ENCODE data around the gene SCGB2A2. TPM values are rescaled to one million over a fixed set of nuclear protein-coding genes. Genes with fewer than 3 reads are reported as not detected.

Gene SCGB2A2
- total and polyA plus RNA-seq, 2 experiments from 2014 or later = not detected

DNA sequence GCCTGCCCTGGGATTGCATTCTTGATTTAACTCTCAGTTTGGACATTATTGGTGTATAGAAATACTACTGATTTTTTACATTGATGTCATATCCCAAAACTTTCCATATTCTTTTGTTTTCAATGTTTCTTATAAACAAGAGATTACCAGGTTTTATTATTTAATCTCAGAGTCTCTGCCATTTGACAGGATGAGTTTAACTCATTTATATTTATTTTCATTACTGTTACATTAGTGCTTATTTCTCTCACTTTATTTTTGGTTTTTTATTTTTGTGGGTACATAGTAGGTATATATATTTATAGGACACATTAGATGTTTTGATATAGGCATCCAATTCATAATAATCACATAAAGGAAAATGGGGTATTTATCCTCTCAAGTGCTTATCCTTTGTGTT is 38.0 kb downstream of the SCGB2A2 start:
- no peak overlapping the region for H2AFZ ChIP-seq
- H3K79me2 ChIP-seq (replicated peaks; ENCODE audit: insufficient read depth) = no peaks in the 10 kb centered on the region
- no peaks in the 10 kb centered on the region for H3K27me3 ChIP-seq (ENCODE audit: insufficient read depth)
- Mint-ChIP-seq H3K36me3 (ENCODE audit: low read depth) (no peaks in the 10 kb centered on the region), H3K27me3 (ENCODE audit: insufficient read depth, low read depth, poor library complexity) (peaks cover 4% of the 10 kb centered on the region), H3K9me3 (peaks cover 11% of the 10 kb centered on the region), H3K4me1 (no peaks in the 10 kb centered on the region), H3K4me3 (no peak overlapping the region), H3K27ac (no peak overlapping the region)
- DNase-seq (ENCODE audit: low spot score) (no peak), ATAC-seq (no peak)
- TF ChIP-seq CREB1 (CRISPR knock-in tag; IDR thresholded peaks at IDR 0.05; ENCODE audit: low read depth) = no peak
- TF ChIP-seq EZH2 (IDR thresholded peaks at IDR 0.05; ENCODE audit: low read depth, unreplicated experiment) = no peak
- TF ChIP-seq NANOG (IDR thresholded peaks at IDR 0.05; ENCODE audit: borderline replicate concordance) = no peak
- TF ChIP-seq CTCF (conservative IDR thresholded peaks at IDR 0.05; ENCODE audit: low read depth in 2 of 2) = no peak
- TF ChIP-seq, protein P1, sequence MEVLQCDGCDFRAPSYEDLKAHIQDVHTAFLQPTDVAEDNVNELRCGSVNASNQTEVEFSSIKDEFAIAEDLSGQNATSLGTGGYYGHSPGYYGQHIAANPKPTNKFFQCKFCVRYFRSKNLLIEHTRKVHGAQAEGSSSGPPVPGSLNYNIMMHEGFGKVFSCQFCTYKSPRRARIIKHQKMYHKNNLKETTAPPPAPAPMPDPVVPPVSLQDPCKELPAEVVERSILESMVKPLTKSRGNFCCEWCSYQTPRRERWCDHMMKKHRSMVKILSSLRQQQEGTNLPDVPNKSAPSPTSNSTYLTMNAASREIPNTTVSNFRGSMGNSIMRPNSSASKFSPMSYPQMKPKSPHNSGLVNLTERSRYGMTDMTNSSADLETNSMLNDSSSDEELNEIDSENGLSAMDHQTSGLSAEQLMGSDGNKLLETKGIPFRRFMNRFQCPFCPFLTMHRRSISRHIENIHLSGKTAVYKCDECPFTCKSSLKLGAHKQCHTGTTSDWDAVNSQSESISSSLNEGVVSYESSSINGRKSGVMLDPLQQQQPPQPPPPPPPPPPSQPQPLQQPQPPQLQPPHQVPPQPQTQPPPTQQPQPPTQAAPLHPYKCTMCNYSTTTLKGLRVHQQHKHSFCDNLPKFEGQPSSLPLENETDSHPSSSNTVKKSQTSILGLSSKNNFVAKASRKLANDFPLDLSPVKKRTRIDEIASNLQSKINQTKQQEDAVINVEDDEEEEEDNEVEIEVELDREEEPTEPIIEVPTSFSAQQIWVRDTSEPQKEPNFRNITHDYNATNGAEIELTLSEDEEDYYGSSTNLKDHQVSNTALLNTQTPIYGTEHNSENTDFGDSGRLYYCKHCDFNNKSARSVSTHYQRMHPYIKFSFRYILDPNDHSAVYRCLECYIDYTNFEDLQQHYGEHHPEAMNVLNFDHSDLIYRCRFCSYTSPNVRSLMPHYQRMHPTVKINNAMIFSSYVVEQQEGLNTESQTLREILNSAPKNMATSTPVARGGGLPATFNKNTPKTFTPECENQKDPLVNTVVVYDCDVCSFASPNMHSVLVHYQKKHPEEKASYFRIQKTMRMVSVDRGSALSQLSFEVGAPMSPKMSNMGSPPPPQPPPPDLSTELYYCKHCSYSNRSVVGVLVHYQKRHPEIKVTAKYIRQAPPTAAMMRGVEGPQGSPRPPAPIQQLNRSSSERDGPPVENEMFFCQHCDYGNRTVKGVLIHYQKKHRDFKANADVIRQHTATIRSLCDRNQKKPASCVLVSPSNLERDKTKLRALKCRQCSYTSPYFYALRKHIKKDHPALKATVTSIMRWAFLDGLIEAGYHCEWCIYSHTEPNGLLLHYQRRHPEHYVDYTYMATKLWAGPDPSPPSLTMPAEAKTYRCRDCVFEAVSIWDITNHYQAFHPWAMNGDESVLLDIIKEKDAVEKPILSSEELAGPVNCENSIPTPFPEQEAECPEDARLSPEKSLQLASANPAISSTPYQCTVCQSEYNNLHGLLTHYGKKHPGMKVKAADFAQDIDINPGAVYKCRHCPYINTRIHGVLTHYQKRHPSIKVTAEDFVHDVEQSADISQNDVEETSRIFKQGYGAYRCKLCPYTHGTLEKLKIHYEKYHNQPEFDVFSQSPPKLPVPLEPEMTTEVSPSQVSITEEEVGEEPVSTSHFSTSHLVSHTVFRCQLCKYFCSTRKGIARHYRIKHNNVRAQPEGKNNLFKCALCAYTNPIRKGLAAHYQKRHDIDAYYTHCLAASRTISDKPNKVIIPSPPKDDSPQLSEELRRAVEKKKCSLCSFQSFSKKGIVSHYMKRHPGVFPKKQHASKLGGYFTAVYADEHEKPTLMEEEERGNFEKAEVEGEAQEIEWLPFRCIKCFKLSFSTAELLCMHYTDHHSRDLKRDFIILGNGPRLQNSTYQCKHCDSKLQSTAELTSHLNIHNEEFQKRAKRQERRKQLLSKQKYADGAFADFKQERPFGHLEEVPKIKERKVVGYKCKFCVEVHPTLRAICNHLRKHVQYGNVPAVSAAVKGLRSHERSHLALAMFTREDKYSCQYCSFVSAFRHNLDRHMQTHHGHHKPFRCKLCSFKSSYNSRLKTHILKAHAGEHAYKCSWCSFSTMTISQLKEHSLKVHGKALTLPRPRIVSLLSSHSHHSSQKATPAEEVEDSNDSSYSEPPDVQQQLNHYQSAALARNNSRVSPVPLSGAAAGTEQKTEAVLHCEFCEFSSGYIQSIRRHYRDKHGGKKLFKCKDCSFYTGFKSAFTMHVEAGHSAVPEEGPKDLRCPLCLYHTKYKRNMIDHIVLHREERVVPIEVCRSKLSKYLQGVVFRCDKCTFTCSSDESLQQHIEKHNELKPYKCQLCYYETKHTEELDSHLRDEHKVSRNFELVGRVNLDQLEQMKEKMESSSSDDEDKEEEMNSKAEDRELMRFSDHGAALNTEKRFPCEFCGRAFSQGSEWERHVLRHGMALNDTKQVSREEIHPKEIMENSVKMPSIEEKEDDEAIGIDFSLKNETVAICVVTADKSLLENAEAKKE (CRISPR knock-in tag; IDR thresholded peaks at IDR 0.05) = no peak
- TF ChIP-seq EZH2phosphoT487 (IDR thresholded peaks at IDR 0.05; ENCODE audit: unreplicated experiment) = no peak
- no peaks in the 10 kb centered on the region for H3K4me1 ChIP-seq (ENCODE audit: insufficient read depth)
- no peaks in the 10 kb centered on the region for H3K36me3 ChIP-seq (ENCODE audit: insufficient read depth)
- H3K27ac ChIP-seq (ENCODE audit: low read depth) = no peak overlapping the region
- no peaks in the 10 kb centered on the region for H3K9me2 ChIP-seq (ENCODE audit: insufficient read depth)
- no peaks in the 10 kb centered on the region for H3F3A ChIP-seq (replicated peaks; ENCODE audit: low read depth)
- H4K20me1 ChIP-seq (replicated peaks; ENCODE audit: insufficient read depth) = no peaks in the 10 kb centered on the region
- no peak overlapping the region for H3K4me2 ChIP-seq
- no peak overlapping the region for H3K4me3 ChIP-seq

All from GM23338 (cell line).